ENCODE data around the gene SPECC1.
A peak's percentile ranks its signal among the peaks of the same experiment; 100 is the strongest.

The SPECC1 gene

GRCh38 chr17:20202141-20202621 lies 193.0 kb downstream of the SPECC1 start:
- H3K9me3 Mint-ChIP-seq = peaks cover 14% of the 10 kb centered on the region
- no peaks in the 10 kb centered on the region for H3K4me1 Mint-ChIP-seq
- H3K27ac Mint-ChIP-seq = no peak overlapping the region
- peaks cover 21% of the 10 kb centered on the region for H3K36me3 Mint-ChIP-seq (ENCODE audit: low read depth)
- H3K27me3 Mint-ChIP-seq (ENCODE audit: low read depth) = no peaks in the 10 kb centered on the region
- no peak overlapping the region for H3K4me3 Mint-ChIP-seq
- TF ChIP-seq CTCF (IDR thresholded peaks at IDR 0.05; ENCODE audit: unreplicated experiment in 3 of 3) = no peak

GRCh38 chr17:20203018-20203417 lies 193.9 kb downstream of the SPECC1 start:
- TF ChIP-seq CTCF (IDR thresholded peaks at IDR 0.05; ENCODE audit: unreplicated experiment in 3 of 3) = no peak
- Mint-ChIP-seq H3K4me3 (no peak overlapping the region), H3K9me3 (peaks cover 9% of the 10 kb centered on the region)

GRCh38 chr17:20203761-20204263 lies 194.7 kb downstream of the SPECC1 start:
- Mint-ChIP-seq H3K9me3 (peaks cover 3% of the 10 kb centered on the region), H3K4me3 (no peak overlapping the region), H3K36me3 (ENCODE audit: low read depth) (peaks cover 12% of the 10 kb centered on the region), H3K27ac (peak overlapping the region in 1 of 3 experiments; percentile 3), H3K27me3 (ENCODE audit: low read depth) (no peaks in the 10 kb centered on the region), H3K4me1 (no peaks in the 10 kb centered on the region)
- no peak for TF ChIP-seq CTCF (IDR thresholded peaks at IDR 0.05; ENCODE audit: unreplicated experiment in 3 of 3)

More at GRCh38 chr17:20203018-20203417, 193.9 kb downstream of the SPECC1 start:
- Mint-ChIP-seq H3K36me3 (ENCODE audit: low read depth) (peaks cover 16% of the 10 kb centered on the region), H3K27me3 (ENCODE audit: low read depth) (no peaks in the 10 kb centered on the region), H3K27ac (no peak overlapping the region), H3K4me1 (no peaks in the 10 kb centered on the region)

- H3K36me3 Mint-ChIP-seq (ENCODE audit: low read depth) = peaks cover 16% of the 10 kb centered on the region
- no peak overlapping the region for H3K4me3 Mint-ChIP-seq
- H3K27me3 Mint-ChIP-seq (ENCODE audit: low read depth) = no peaks in the 10 kb centered on the region
- H3K9me3 Mint-ChIP-seq = no peaks in the 10 kb centered on the region
- H3K27ac Mint-ChIP-seq = no peak overlapping the region
- TF ChIP-seq CTCF (IDR thresholded peaks at IDR 0.05; ENCODE audit: unreplicated experiment in 3 of 3) = no peak
- H3K4me1 Mint-ChIP-seq = no peaks in the 10 kb centered on the region
These were observed 196.4 kb downstream of the SPECC1 start for GRCh38 chr17:20205609-20206008.

GRCh38 chr17:20206068-20206467 lies 196.9 kb downstream of the SPECC1 start:
- Mint-ChIP-seq H3K27ac (no peak overlapping the region), H3K4me3 (no peak overlapping the region), H3K36me3 (ENCODE audit: low read depth) (peaks cover 16% of the 10 kb centered on the region), H3K27me3 (ENCODE audit: low read depth) (no peaks in the 10 kb centered on the region), H3K9me3 (no peaks in the 10 kb centered on the region), H3K4me1 (no peaks in the 10 kb centered on the region)
- TF ChIP-seq CTCF (IDR thresholded peaks at IDR 0.05; ENCODE audit: unreplicated experiment in 3 of 3) = no peak

- H3K36me3 Mint-ChIP-seq (ENCODE audit: low read depth) = peaks cover 17% of the 10 kb centered on the region
- H3K27me3 Mint-ChIP-seq (ENCODE audit: low read depth) = no peaks in the 10 kb centered on the region
- H3K9me3 Mint-ChIP-seq = no peaks in the 10 kb centered on the region
- no peak for TF ChIP-seq CTCF (IDR thresholded peaks at IDR 0.05; ENCODE audit: unreplicated experiment in 3 of 3)
- no peak overlapping the region for H3K27ac Mint-ChIP-seq
- no peaks in the 10 kb centered on the region for H3K4me1 Mint-ChIP-seq
- H3K4me3 Mint-ChIP-seq = no peak overlapping the region
These were observed 197.4 kb downstream of the SPECC1 start for GRCh38 chr17:20206591-20206990.
